HG03469 (cell line): ENCODE data around the gene DMBT1.
"Not testable (repeated sequence)": the region's sequence is repeated elsewhere in the genome, so short reads cannot be mapped to it uniquely, and the experiment has no call there.

Experiments
- ATAC-seq: cut with Tn5 transposase; IDR thresholded peaks from one replicate; pipeline ENCODE4 v1.9.1; 2021; ENCODE audit warnings: mild to moderate bottlenecking, moderate library complexity, moderate number of reproducible peaks; ENCODE audit not compliant: unreplicated experiment

Gene DMBT1

DNA sequence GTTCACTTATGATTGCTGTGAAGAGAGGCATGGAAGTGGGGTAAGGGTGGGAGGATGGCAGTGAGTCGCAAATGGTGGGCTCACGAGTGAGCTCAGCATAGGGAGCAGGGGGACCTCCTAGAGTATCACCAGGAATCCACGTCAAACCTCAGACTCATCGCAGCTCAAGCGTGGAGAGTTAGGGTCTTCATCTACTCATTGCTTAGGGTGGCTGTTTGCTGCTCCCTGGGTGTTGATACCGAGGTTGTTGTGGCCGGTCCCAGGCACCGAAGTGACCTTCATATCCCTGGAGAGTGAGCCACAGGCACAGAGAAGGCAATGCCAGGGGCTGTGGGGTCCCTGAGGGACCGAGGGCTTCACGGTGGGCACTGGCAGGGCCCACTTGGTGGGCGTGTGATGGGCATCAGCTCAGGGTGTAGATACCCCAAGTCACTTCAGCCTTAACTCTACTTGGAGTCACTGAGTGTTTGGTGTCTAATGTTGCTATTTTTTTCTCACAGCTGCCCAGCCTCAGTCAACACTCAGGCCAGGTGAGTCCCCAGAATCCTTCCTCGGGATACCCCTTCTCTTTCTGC lies 16.8 kb downstream of the DMBT1 start:
- no peak for ATAC-seq

DNA sequence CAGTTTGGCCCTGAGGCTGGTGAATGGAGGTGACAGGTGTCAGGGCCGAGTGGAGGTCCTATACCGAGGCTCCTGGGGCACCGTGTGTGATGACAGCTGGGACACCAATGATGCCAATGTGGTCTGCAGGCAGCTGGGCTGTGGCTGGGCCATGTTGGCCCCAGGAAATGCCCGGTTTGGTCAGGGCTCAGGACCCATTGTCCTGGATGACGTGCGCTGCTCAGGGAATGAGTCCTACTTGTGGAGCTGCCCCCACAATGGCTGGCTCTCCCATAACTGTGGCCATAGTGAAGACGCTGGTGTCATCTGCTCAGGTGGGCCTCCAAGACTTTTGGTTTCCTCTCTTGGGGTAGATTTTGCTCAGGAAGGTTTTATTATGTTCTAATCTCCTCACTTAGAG lies 25.5 kb downstream of the DMBT1 start:
- ATAC-seq: not testable (repeated sequence)

DNA sequence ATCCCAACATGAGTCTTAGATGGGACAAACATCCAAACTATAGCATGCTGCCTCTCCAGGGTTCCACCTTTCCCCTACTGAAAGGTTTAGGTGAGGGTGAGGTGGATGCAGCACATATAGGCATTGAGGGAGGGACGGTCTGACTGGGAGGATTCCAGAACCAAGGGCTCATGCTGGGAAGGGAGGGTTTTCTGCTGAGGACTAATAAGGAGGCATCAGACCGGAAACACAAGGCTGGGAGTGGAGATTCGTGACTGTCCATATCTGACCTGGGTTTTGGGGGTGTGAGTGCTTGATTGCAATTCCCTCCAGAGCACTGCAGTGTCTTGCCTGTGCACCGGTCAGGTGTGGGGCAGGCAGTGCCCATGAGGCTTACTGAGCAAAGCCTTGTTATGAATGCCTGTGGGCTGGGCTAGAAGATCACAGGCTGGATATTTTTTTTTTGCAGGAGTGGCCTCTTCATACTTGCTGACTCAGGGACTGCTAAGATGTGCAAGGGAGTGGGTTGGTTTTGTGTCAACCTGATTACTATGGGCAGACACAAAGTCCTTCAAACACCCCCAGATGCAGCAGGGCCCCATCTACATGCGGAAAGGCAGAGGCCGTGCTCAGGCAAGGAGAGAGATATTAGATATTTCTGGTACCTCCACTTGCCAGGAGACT lies 26.7 kb downstream of the DMBT1 start:
- no peak for ATAC-seq

DNA sequence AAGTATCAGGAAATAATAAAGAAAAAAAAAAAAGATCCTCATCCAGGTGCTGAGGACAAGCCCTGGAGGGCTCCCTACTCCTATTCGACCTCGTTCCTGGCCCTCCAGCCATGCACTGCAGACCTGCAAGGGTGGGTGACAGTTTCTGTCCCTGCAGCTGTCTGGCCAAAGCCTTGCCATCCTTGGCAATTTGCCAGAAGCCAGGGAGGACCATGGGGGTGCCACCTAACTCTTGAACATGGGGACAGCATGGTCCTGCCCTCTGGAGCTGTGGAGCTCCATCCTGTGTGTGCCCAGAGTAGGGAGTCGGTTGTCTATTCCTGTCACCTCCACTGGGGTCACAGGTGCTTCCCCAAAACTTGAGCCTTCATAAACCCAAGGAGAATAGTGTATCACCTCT lies 27.8 kb downstream of the DMBT1 start:
- ATAC-seq: no peak

DNA sequence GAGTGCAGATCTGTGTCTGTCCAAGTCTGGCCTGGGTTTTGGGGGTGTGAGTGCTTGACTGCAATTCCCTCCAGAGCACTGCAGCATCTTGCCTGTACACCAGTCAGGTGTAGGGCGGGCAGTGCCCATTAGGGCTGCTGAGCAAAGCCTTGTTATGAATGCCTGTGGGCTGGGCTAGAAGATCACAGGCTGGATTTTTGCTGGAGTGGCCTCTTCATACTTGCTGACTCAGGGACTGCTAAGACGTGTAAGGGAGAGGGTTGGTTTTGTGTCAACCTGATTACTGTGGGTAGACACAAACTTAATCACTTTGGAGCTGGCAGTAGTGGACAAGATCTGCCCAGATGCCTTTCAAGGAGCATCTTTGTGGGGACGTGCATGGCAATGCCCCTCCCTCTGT lies 29.6 kb downstream of the DMBT1 start:
- no peak for ATAC-seq

DNA sequence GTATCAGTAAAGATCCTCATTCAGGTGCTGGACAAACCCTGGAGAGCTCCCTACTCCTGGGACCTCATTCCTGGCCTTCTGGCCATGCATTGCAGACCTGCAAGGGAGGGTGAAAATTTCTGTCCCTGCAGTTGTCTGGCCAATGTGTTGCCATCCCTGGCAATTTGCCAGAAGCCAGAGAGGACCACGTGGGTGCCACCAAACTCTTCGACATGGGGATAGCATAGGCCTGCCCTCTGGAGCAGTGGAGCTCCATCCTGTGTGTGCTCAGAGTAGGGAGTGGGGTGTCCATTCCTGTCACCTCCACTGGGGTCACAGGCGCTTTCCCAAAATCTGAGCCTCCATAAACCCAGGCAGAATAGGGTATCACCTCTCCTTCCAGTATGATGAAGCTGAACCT lies 31.2 kb downstream of the DMBT1 start:
- ATAC-seq: no peak

DNA sequence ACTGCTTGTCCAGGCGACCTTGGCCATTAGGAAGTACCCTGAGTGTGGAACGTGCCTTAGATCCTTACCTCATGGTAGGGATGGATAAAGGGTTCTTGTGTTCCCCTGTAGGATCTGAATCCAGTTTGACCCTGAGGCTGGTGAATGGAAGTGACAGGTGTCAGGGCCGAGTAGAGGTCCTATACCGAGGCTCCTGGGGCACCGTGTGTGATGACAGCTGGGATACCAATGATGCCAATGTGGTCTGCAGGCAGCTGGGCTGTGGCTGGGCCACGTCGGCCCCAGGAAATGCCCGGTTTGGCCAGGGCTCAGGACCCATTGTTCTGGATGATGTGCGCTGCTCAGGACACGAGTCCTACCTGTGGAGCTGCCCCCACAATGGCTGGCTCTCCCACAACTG lies 31.6 kb downstream of the DMBT1 start:
- no peak for ATAC-seq

DNA sequence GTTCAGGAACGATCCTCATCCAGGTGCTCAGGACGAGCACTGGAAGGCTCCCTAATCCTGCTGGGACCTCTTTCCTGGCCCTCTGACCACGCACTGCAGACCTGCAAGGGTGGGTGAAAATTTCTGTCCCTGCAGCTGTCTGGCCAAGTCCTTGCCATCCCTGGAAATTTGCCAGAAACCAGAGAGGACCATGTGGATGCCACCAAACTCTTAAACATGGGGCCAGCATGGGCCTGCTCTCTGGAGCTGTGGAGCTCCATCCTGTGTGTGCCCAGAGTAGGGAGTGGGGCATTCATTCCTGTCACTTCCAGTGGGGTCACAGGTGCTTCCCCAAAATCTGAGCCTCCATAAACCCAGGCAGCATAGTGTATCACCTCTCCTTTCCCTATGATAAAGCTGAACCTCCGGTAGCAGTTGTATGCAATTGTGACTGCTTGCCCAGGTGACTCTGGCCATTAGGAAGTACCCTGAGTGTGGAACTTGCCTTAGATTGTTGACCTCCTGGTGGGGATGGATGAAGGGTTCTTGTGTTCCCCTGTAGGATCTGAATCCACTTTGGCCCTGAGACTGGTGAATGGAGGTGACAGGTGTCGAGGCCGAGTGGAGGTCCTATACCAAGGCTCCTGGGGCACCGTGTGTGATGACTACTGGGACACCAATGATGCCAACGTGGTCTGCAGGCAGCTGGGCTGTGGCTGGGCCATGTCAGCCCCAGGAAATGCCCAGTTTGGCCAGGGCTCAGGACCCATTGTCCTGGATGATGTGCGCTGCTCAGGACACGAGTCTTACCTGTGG lies 57.1 kb downstream of the DMBT1 start:
- ATAC-seq: no peak

DNA sequence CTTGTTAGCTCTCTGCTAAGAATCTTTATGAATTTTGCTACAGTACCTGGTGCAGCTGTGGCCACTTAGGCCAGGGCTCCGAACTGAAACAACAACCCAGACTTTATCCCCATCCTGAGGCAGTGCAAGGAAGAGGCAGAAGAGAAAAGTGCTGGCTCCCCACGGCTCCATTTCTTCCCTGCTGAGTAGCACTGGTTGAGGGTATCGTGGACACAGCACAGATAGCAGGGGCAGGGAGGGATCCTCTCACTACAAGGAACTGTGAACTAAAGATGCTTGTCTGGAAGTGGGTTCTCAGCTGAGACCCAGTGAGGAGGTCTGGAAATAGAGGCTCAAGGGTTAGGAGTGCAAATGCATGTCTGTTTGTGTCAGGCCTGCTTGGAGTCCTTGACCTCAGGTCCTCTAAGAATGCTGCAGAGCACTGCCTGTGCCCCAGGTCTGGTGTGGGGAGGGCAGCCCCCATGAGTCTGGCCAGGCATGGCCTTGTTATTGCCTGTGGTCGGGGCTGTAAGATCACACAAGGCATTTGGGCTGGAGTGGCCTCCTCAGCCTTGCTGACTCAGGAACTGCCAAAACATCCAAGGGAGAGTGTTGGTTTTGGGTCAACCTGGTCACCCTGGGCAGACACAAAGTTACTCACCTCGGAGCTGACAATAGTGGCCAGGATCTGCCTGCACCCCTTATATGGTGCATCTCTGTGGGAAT lies 58.1 kb downstream of the DMBT1 start:
- no peak for ATAC-seq

DNA sequence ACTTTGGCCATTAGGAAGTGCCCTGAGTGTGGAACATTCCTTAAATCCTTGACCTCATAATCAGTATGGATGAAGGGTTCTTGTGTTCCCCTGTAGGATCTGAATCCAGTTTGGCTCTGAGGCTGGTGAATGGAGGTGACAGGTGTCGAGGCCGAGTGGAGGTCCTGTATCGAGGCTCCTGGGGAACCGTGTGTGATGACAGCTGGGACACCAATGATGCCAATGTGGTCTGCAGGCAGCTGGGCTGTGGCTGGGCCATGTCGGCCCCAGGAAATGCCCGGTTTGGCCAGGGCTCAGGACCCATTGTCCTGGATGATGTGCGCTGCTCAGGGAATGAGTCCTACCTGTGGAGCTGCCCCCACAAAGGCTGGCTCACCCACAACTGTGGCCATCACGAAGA lies 60.4 kb downstream of the DMBT1 start:
- ATAC-seq: not testable (repeated sequence)

DNA sequence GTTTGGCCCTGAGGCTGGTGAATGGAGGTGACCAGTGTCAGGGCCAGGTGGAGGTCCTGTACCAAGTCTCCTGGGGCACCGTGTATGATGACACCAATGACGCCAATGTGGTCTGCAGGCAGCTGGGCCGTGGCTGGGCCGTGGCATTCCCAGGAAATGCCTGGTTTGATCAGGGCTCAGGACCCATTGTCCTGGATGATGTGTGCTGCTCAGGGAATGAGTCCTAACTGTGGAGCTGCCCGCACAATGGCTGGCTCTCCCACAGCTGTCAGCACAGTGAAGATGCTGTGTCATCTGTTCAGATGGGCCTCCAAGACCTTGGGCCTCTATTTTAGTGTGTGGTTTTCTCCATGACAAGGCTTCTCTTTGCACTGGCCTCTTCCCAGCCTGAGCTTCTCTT lies 64.0 kb downstream of the DMBT1 start:
- ATAC-seq: no peak

DNA sequence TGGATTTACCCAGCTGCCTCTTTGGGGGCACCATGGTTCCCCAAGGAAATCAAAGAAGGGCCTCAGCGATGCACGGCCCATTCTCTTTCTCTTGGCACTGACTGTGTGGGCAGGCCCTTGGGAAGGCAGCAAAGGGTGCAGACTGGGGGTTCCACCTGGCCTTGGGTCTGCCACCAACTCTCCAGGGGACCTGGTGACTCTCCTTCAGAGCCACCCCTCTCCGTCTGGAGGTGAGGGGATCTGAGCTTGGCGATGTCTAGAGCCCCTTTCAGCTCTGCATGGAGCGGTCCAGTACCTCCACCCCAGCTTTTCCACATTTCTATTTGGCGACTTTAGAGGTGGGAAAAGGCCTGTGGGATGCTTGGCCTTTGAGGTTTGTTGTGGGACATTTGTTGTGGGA lies 70.0 kb downstream of the DMBT1 start:
- ATAC-seq: no peak

DNA sequence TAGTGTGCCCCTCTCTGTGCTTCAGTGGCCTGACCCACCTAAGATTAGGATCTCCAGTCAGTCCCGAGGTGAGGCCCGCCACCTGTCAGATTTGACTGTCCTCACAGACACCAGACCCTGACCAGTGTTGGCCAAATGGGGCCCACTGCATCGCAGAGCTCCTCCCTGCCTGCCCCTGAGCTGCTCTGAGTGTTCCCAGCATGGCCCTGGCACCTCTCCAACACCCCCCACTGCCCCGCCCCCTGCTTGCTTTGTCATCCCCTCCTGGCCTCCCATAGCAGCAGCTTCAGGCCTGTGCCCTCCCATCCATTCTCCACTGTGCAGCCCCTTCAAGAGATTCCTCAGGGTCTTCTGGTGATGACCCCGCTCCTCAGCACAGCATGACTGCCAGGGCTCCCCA lies 71.5 kb downstream of the DMBT1 start:
- ATAC-seq: no peak

DNA sequence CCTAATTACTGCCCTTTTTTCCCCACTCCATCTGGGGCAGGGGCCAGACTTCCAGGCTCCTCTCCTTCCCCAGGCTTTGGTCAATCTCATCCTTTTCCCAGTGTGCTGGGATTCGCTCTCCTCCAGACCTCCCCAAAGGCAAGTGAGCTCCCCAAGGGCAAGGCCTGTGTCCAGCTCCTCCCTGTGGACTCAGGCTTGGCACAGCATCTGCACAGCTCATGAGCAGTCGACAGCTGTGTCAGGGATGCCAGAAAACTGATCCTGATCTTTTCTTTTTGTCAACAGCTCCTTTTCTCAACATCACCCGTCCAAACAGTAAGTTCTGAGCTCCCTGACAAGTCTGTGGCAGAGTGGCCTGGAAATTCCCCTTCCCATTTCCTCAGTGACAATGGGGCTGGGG lies 72.0 kb downstream of the DMBT1 start:
- no peak for ATAC-seq

DNA sequence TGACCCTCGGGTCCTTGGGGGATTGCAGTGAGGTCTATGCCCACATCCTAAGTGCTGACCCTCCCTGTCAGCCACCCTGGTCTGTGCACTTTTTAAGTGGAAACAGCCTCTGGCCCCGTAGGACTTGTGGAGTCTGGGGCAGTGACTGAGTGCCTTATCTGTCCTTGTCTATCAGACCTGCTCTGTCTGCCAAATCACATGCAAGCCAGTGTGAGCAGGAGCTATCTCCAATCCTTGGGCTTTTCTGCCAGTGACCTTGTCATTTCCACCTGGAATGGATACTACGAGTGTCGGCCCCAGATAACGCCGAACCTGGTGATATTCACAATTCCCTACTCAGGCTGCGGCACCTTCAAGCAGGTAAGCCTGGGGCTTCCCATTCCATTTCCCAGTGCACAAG lies 76.4 kb downstream of the DMBT1 start:
- no peak for ATAC-seq

DNA sequence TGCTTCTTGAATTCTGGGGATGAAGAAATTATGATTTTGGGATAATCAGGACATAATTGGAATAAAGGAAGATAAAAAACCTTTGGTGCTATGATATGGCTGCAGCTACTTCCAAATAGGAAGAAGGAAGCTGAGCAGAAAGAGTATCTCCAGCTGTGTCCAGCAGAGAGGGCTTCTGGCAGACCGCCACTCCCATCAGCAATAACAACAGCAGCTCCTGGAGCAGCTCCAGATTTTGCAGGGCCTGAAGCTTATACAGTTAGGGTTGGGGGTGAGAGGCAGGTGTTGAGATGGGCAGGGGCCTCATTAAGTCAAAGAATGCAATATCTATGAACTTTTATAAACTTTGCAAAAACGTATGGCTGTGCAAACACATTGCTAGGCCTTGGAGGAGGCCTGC lies 76.8 kb downstream of the DMBT1 start:
- ATAC-seq: no peak

DNA sequence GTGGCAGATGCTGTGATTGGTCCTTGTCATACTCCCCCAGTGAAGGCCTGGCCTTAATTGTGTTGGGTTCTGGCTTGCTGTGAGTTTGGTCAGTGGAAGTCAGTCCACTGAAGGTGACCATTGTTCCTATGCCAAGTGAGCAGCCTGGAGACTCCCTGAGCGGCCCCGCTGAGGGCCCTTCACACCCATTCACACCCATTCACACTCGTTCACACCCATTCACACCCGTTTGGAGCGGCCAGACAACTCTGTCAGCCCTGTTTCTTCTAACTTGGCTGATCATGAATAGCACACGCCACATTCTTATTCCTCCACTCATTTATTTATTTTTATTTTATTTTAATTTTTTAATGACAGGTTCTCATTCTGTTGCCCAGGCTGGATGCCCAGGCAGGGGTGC lies 77.6 kb downstream of the DMBT1 start:
- ATAC-seq: no peak

DNA sequence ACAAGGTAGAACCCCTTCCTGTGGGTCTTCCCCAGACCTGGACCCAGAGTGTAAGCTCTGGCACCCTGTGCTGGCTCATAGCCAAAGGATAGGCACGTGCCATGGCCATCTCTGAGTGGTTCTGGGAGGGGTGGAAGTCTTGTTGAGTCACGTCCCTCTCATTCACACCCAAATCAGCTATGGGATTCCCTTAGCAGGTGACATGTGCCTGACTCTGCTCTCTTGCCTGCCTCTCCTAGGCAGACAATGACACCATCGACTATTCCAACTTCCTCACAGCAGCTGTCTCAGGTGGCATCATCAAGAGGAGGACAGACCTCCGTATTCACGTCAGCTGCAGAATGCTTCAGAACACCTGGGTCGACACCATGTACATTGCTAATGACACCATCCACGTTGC lies 79.2 kb downstream of the DMBT1 start:
- ATAC-seq: no peak

DNA sequence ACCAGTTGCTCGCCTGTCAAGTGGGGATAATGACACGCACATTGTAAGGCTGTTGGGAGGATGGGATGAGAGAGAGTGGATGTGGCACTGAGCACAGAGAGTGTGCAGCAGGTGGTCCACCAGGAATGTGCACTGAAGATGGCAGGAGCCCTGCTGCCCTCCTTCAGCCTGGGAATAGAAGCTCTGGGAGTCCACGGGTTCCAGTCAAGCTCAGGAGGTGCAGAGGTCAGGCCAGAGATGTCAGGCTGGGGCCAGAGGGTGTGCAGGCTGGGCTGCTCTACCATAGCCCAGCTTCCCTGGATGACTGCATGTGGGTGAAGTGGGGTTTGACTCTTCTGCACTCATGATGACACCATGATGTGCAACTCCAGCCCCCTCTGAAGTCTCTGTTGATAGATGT lies 80.4 kb downstream of the DMBT1 start:
- no peak for ATAC-seq

DNA sequence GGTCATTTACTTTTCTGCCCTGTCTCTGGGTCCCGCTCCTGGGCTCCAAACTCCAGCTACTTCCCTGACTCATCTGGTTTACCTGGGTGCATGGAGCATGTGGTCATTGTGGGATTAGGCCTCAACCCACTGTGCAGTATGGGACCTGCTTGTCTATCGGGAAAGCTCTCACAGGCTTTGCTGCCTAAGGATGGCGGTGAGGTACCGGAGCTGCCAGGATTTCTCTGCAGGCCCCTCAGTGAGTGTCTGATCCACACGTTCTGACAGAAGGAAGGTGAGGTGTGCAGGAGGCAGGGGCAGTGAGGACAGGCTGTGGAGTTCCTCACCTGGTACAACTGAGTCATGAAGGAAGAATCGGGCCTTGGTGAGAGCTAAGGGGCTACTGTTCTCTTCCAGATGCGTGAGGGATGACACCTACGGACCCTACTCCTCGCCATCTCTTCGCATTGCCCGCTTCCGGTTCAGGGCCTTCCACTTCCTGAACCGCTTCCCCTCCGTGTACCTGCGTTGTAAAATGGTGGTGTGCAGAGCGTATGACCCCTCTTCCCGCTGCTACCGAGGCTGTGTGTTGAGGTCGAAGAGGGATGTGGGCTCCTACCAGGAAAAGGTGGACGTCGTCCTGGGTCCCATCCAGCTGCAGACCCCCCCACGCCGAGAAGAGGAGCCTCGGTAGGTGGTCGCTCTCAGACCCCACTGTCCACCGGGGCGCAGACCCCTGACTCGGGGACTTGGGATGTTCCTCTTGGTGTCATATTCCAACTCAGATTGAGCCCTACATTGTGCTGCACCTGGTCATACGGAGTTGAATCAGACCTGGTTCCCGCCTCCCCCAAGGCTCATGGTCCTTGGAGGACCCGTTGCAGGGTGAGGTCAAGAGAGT lies 82.4 kb downstream of the DMBT1 start:
- ATAC-seq: no peak
